ENCODE measurements around the gene ECSCR.
"Not testable (repeated sequence)": the region's sequence is repeated elsewhere in the genome, so short reads cannot be mapped to it uniquely, and the experiment has no call there.

The ECSCR gene

GRCh38 chr5:139451176-139451575, 11.4 kb downstream of the ECSCR start:
- H3K9ac ChIP-seq (ENCODE audit: low read length in 5 of 5): no peak overlapping the region
- no peak overlapping the region for H3K27ac ChIP-seq (ENCODE audit: low read depth, low read length)
- H3K27me3 ChIP-seq (ENCODE audit: control insufficient read depth in 5 of 5, insufficient read depth in 4 of 5, low read length in 5 of 5): no peaks in the 10 kb centered on the region
- H3K4me3 ChIP-seq (ENCODE audit: low read depth in 1 of 5, low read length in 5 of 5): no peak overlapping the region
- no peaks in the 10 kb centered on the region for H3K9me3 ChIP-seq (ENCODE audit: control insufficient read depth in 5 of 5, low read length in 5 of 5)
- no peaks in the 10 kb centered on the region for H3K4me1 ChIP-seq (ENCODE audit: control insufficient read depth in 5 of 5, insufficient read depth in 5 of 5, low read length in 5 of 5)
- peaks cover 0 to 45% (median 28%) of the 10 kb centered on the region in 5 donors for H3K36me3 ChIP-seq (ENCODE audit: control insufficient read depth in 5 of 5, insufficient read depth in 5 of 5, low read length in 5 of 5)

DNA sequence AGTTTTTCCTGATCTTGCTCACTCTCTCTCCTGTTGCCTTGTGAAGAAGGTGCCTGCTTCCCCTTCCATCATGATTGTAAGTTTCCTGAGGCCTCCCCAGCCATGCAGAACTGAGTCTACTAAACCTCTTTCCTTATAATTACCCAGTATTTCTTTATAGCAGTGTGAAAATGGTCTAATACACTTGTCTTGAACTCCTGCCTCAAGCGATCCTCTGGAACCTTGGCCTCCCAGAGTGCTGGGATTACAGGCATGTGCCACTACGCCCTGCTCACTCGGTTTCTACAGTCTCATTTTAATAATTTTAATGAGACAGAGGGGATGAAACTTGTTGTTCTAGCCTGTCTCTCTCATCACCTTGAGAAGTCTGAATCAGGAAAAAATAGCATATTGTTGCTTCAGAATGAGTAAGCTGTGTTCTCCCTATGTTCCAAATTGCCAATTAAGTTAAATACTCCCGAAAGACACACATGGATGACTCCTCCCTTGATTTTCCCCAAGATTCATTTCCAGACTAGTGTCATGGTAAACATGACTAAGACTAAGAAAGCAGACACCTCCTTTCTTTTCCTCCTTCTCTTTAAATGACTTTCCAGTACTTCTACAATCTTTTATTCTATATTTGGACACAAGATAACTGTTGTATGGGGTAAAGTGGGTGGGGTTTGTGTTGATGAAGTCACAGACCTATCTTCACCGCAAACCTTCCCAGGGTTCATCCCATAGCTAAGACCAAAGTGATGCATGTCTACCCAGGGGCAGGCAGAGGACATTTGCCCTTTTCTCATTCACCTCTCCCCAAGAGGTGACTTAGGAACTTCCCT, 15.4 kb downstream of the ECSCR start:
- no peak overlapping the region for H3K9ac ChIP-seq (ENCODE audit: low read length in 5 of 5)
- H3K4me3 ChIP-seq (ENCODE audit: low read depth in 1 of 5, low read length in 5 of 5): no peak overlapping the region
- no peaks in the 10 kb centered on the region for H3K27me3 ChIP-seq (ENCODE audit: control insufficient read depth in 5 of 5, insufficient read depth in 4 of 5, low read length in 5 of 5)
- H3K36me3 ChIP-seq (ENCODE audit: control insufficient read depth in 5 of 5, insufficient read depth in 5 of 5, low read length in 5 of 5): peaks cover 0 to 24% (median 10%) of the 10 kb centered on the region in 5 donors
- H3K27ac ChIP-seq (ENCODE audit: low read depth, low read length): no peak overlapping the region
- peaks cover 0 to 5% (median 0%) of the 10 kb centered on the region in 5 donors for H3K4me1 ChIP-seq (ENCODE audit: control insufficient read depth in 5 of 5, insufficient read depth in 5 of 5, low read length in 5 of 5)
- H3K9me3 ChIP-seq (ENCODE audit: control insufficient read depth in 5 of 5, low read length in 5 of 5): no peaks in the 10 kb centered on the region

- H3K9ac ChIP-seq (ENCODE audit: low read length in 5 of 5): no peak overlapping the region
- H3K4me3 ChIP-seq (ENCODE audit: low read depth in 1 of 5, low read length in 5 of 5): no peak overlapping the region
- peaks cover 0 to 5% (median 0%) of the 10 kb centered on the region in 5 donors for H3K4me1 ChIP-seq (ENCODE audit: control insufficient read depth in 5 of 5, insufficient read depth in 5 of 5, low read length in 5 of 5)
- peaks cover 0 to 9% (median 0%) of the 10 kb centered on the region in 5 donors for H3K36me3 ChIP-seq (ENCODE audit: control insufficient read depth in 5 of 5, insufficient read depth in 5 of 5, low read length in 5 of 5)
- no peaks in the 10 kb centered on the region for H3K9me3 ChIP-seq (ENCODE audit: control insufficient read depth in 5 of 5, low read length in 5 of 5)
- no peaks in the 10 kb centered on the region for H3K27me3 ChIP-seq (ENCODE audit: control insufficient read depth in 5 of 5, insufficient read depth in 4 of 5, low read length in 5 of 5)
- no peak overlapping the region for H3K27ac ChIP-seq (ENCODE audit: low read depth, low read length)
Measured at GRCh38 chr5:139445325-139446170, 17.0 kb downstream of the ECSCR start.

- no peak overlapping the region for H3K27ac ChIP-seq (ENCODE audit: low read depth, low read length)
Measured at GRCh38 chr5:139443831-139444453, 18.6 kb downstream of the ECSCR start.

GRCh38 chr5:139440416-139440815, 22.1 kb downstream of the ECSCR start:
- not testable (repeated sequence) for H3K36me3 ChIP-seq (ENCODE audit: control insufficient read depth in 5 of 5, insufficient read depth in 5 of 5, low read length in 5 of 5); H3K9ac ChIP-seq (ENCODE audit: low read length in 5 of 5); H3K9me3 ChIP-seq (ENCODE audit: control insufficient read depth in 5 of 5, low read length in 5 of 5); H3K27me3 ChIP-seq (ENCODE audit: control insufficient read depth in 5 of 5, insufficient read depth in 4 of 5, low read length in 5 of 5); H3K27ac ChIP-seq (ENCODE audit: low read depth, low read length); H3K4me3 ChIP-seq (ENCODE audit: low read depth in 1 of 5, low read length in 5 of 5)
- H3K4me1 ChIP-seq (ENCODE audit: control insufficient read depth in 5 of 5, insufficient read depth in 5 of 5, low read length in 5 of 5): peaks cover 4 to 15% (median 12%) of the 10 kb centered on the region in 5 donors

More at GRCh38 chr5:139443831-139444453, 18.6 kb downstream of the ECSCR start:
- Histone ChIP-seq H3K9ac (ENCODE audit: low read length in 5 of 5) (no peak overlapping the region), H3K9me3 (ENCODE audit: control insufficient read depth in 5 of 5, low read length in 5 of 5) (no peaks in the 10 kb centered on the region), H3K36me3 (ENCODE audit: control insufficient read depth in 5 of 5, insufficient read depth in 5 of 5, low read length in 5 of 5) (peaks cover 0 to 9% (median 0%) of the 10 kb centered on the region in 5 donors), H3K27me3 (ENCODE audit: control insufficient read depth in 5 of 5, insufficient read depth in 4 of 5, low read length in 5 of 5) (no peaks in the 10 kb centered on the region), H3K4me3 (ENCODE audit: low read depth in 1 of 5, low read length in 5 of 5) (no peak overlapping the region), H3K4me1 (ENCODE audit: control insufficient read depth in 5 of 5, insufficient read depth in 5 of 5, low read length in 5 of 5) (peaks cover 4 to 10% (median 6%) of the 10 kb centered on the region in 5 donors)

DNA sequence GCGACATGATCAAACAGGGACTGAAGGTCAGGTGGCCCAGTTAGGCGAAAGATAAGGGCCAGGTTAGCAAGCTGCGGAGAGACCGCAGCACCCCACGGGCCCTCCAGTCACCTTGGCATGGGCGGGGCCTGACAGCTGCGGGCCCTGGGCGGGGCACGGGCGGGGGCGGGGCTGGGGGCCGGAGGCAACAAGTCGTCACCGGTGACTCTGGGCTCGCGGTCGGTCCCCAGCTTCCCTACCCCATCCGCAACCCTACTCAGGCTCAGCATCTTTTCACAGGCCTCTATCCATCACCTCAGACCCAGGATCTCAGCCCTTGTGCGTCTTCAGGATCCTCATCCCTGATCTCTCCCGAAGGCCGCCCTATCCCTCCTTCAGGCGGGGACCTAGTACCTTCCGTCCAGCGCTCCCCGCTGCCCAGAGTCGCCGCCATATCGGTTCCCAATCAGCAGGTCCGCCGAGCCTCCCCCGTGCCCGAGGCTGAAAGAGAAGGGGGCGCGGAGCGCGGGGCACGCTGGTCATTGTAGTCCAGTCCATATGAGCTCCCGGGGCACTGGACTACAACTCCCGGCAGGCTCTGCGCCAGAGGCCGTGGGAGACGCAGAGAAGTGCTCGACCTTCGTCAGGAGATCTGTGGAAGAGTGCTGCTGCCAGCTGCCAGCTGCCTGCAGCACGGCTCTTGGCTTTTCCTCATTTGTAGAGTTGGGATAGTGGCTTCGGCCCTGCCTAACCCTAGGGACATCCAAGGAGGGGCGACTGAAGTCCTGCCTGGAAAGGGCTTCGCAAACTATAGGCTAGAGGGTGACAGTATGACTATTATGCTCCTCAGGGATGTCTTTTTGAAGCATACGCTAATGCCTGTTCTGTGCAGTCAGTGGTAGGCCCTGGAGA, 23.3 kb downstream of the ECSCR start, which contains the start of gene DNAJC18:
DNAJC18 (minus strand) TSS at position 513 of the 891 bp plus-strand sequence; CDS start at position 433, 80 bp downstream.
- Histone ChIP-seq H3K27ac (ENCODE audit: low read depth, low read length) (peak within 1 kb of the TSS; percentile 87), H3K9ac (ENCODE audit: low read length in 5 of 5) (peak within 1 kb of the TSS; percentile 38 to 93 (median 89)), H3K9me3 (ENCODE audit: control insufficient read depth in 5 of 5, low read length in 5 of 5) (no peaks in the 10 kb centered on the region), H3K4me1 (ENCODE audit: control insufficient read depth in 5 of 5, insufficient read depth in 5 of 5, low read length in 5 of 5) (peaks cover 4 to 15% (median 12%) of the 10 kb centered on the region in 5 donors), H3K4me3 (ENCODE audit: low read depth in 1 of 5, low read length in 5 of 5) (peak within 1 kb of the TSS; percentile 84 to 96 (median 93)), H3K36me3 (ENCODE audit: control insufficient read depth in 5 of 5, insufficient read depth in 5 of 5, low read length in 5 of 5) (peaks cover 0 to 2% (median 0%) of the 10 kb centered on the region in 5 donors), H3K27me3 (ENCODE audit: control insufficient read depth in 5 of 5, insufficient read depth in 4 of 5, low read length in 5 of 5) (no peaks in the 10 kb centered on the region)

DNA sequence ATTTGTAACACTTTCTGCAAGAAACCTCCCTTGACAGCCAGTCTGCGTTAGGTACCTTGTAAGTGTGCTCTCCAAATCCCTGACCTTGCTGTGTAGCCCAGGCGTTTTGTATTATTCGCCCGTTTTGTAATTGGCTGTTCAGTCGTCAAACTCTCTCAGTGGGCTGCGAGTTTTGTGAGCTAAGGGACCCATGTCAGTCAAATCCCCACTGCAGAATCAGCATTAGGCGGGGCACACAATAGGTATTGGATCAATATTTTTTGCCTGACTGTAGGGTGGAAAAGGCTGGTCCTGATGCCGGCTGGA, 23.9 kb downstream of the ECSCR start:
- no peaks in the 10 kb centered on the region for H3K27me3 ChIP-seq (ENCODE audit: control insufficient read depth in 5 of 5, insufficient read depth in 4 of 5, low read length in 5 of 5)
- no peaks in the 10 kb centered on the region for H3K9me3 ChIP-seq (ENCODE audit: control insufficient read depth in 5 of 5, low read length in 5 of 5)
- no peak overlapping the region for H3K27ac ChIP-seq (ENCODE audit: low read depth, low read length)
- H3K4me1 ChIP-seq (ENCODE audit: control insufficient read depth in 5 of 5, insufficient read depth in 5 of 5, low read length in 5 of 5): peaks cover 4 to 14% (median 11%) of the 10 kb centered on the region in 5 donors
- peaks cover 0 to 3% (median 0%) of the 10 kb centered on the region in 5 donors for H3K36me3 ChIP-seq (ENCODE audit: control insufficient read depth in 5 of 5, insufficient read depth in 5 of 5, low read length in 5 of 5)
- peak overlapping the region in 2 of 5 donors; percentile 43 to 76 for H3K9ac ChIP-seq (ENCODE audit: low read length in 5 of 5)
- peak overlapping the region; percentile 84 to 96 (median 93) for H3K4me3 ChIP-seq (ENCODE audit: low read depth in 1 of 5, low read length in 5 of 5)

DNA sequence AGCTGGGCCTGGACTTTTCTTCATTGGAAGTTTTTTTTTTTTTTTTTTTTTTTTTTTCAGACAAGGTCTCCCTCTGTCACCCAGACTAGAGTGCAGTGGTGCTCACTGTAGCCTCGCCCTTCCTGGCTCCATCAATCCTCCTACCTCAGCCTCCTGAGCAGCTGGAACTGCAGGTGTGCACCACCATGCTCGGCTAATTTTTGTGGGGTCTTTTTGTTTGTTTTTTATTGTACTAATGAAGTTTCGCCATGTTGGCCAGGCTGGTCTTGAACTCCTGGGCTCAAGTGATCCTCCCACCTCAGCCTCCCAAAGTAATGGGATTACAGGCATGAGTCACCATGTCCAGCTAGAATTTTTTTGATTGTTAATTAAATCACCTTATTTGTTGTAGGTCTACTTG, 26.9 kb downstream of the ECSCR start:
- Histone ChIP-seq H3K36me3 (ENCODE audit: control insufficient read depth in 5 of 5, insufficient read depth in 5 of 5, low read length in 5 of 5) (peaks cover 0 to 7% (median 3%) of the 10 kb centered on the region in 5 donors), H3K4me1 (ENCODE audit: control insufficient read depth in 5 of 5, insufficient read depth in 5 of 5, low read length in 5 of 5) (peaks cover 4 to 14% (median 11%) of the 10 kb centered on the region in 5 donors), H3K9me3 (ENCODE audit: control insufficient read depth in 5 of 5, low read length in 5 of 5) (no peaks in the 10 kb centered on the region), H3K9ac (ENCODE audit: low read length in 5 of 5) (no peak overlapping the region), H3K27ac (ENCODE audit: low read depth, low read length) (no peak overlapping the region), H3K27me3 (ENCODE audit: control insufficient read depth in 5 of 5, insufficient read depth in 4 of 5, low read length in 5 of 5) (no peaks in the 10 kb centered on the region), H3K4me3 (ENCODE audit: low read depth in 1 of 5, low read length in 5 of 5) (no peak overlapping the region)

- Histone ChIP-seq H3K9me3 (ENCODE audit: control insufficient read depth in 5 of 5, low read length in 5 of 5) (no peaks in the 10 kb centered on the region), H3K27ac (ENCODE audit: low read depth, low read length) (no peak overlapping the region), H3K9ac (ENCODE audit: low read length in 5 of 5) (no peak overlapping the region), H3K27me3 (ENCODE audit: control insufficient read depth in 5 of 5, insufficient read depth in 4 of 5, low read length in 5 of 5) (no peaks in the 10 kb centered on the region), H3K36me3 (ENCODE audit: control insufficient read depth in 5 of 5, insufficient read depth in 5 of 5, low read length in 5 of 5) (peaks cover 0 to 15% (median 9%) of the 10 kb centered on the region in 5 donors), H3K4me3 (ENCODE audit: low read depth in 1 of 5, low read length in 5 of 5) (no peak overlapping the region), H3K4me1 (ENCODE audit: control insufficient read depth in 5 of 5, insufficient read depth in 5 of 5, low read length in 5 of 5) (no peaks in the 10 kb centered on the region)
Measured at GRCh38 chr5:139431706-139432105, 30.8 kb downstream of the ECSCR start.

Measured in subcutaneous abdominal adipose tissue (tissue), 5 donors.